ENCODE results near the gene RNF19B.
"Not testable (repeated sequence)": the region's sequence is repeated elsewhere in the genome, so short reads cannot be mapped to it uniquely, and the experiment has no call there.

Gene RNF19B

DNA sequence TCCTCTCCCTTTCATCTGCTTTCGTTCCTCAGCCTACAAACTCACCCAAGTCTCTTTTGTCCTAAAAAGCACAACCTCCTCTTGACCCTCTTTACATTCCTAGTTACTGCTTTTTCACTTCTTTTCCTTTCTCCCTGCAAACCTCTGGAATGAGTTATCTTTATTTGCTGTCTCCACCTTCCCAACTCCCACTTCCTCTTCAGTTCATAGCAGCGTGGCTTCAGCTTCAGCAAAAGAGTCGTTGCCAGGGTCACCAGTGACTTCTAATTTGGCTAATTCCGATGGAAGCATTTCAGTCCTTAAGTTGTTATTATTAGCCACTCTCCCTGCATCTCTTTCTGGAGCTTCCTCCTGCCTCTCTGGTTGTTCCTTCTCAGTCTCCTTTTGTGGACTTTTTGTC lies 57.2 kb downstream of the RNF19B start:
- H3K4me3 ChIP-seq (ENCODE audit: low read length): no peak overlapping the region

DNA sequence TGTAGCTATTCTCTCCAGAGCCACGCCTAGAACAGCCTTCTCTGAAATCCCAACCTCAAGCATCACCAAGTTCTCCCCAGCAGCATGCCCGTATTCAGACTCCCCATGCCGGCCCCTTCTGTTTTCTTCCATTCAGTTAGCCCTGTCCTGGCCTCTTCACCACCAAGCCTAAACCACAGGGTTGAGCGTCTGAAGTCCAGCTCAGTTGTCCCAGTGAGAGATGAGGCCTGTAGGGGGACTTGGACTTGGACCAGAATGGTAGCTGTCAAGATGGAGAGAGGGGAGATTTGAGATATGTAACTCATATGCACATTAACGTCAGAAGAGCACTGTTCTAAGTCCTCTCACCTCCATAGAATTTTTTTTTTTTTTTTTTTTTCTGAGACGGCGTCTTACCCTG lies 58.0 kb downstream of the RNF19B start:
- Histone ChIP-seq H3K4me3 (ENCODE audit: low read length) (no peak overlapping the region), H2AFZ (ENCODE audit: low read length) (no peak overlapping the region), H4K20me1 (ENCODE audit: insufficient read depth, low read length) (no peaks in the 10 kb centered on the region), H3K9me2 (replicated peaks; ENCODE audit: insufficient read depth, low read length) (no peaks in the 10 kb centered on the region), H3K27ac (ENCODE audit: low read length) (no peak overlapping the region), H3K9me3 (replicated peaks; ENCODE audit: insufficient read depth, low read length) (no peaks in the 10 kb centered on the region), H3K9ac (ENCODE audit: low read length) (no peak overlapping the region), H3F3A (ENCODE audit: insufficient read depth, low read length) (no peaks in the 10 kb centered on the region), H3K27me3 (replicated peaks; ENCODE audit: insufficient read depth, low read length) (0 out of 2 replicates have a peak, but pooled peaks cover 1% of the 10 kb centered on the region), H3K4me2 (ENCODE audit: low read depth, low read length) (no peak overlapping the region), H3K79me2 (ENCODE audit: low read length) (no peaks in the 10 kb centered on the region), H3K36me3 (replicated peaks; ENCODE audit: insufficient read depth, low read length) (no peaks in the 10 kb centered on the region), H3K4me1 (ENCODE audit: low read length) (no peaks in the 10 kb centered on the region)
- no peak for DNase-seq
- TF ChIP-seq EZH2 (optimal IDR thresholded peaks at IDR 0.05; ENCODE audit: low read depth, low read length) (no peak), EZH2phosphoT487 (IDR thresholded peaks at IDR 0.05; ENCODE audit: low read length) (no peak)
- TF ChIP-seq, protein P1, sequence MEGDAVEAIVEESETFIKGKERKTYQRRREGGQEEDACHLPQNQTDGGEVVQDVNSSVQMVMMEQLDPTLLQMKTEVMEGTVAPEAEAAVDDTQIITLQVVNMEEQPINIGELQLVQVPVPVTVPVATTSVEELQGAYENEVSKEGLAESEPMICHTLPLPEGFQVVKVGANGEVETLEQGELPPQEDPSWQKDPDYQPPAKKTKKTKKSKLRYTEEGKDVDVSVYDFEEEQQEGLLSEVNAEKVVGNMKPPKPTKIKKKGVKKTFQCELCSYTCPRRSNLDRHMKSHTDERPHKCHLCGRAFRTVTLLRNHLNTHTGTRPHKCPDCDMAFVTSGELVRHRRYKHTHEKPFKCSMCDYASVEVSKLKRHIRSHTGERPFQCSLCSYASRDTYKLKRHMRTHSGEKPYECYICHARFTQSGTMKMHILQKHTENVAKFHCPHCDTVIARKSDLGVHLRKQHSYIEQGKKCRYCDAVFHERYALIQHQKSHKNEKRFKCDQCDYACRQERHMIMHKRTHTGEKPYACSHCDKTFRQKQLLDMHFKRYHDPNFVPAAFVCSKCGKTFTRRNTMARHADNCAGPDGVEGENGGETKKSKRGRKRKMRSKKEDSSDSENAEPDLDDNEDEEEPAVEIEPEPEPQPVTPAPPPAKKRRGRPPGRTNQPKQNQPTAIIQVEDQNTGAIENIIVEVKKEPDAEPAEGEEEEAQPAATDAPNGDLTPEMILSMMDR (IDR thresholded peaks at IDR 0.05; ENCODE audit: low read length): no peak

More for the DNA sequence above, 57.2 kb downstream of the RNF19B start:
- H3K36me3 ChIP-seq (replicated peaks; ENCODE audit: insufficient read depth, low read length): no peaks in the 10 kb centered on the region
- no peak overlapping the region for H3K4me2 ChIP-seq (ENCODE audit: low read depth, low read length)
- no peaks in the 10 kb centered on the region for H3K79me2 ChIP-seq (ENCODE audit: low read length)
- H3K4me1 ChIP-seq (ENCODE audit: low read length): no peaks in the 10 kb centered on the region
- no peak for TF ChIP-seq EZH2 (optimal IDR thresholded peaks at IDR 0.05; ENCODE audit: low read depth, low read length)
- TF ChIP-seq, protein P1 (IDR thresholded peaks at IDR 0.05; ENCODE audit: low read length): no peak
- no peak for TF ChIP-seq EZH2phosphoT487 (IDR thresholded peaks at IDR 0.05; ENCODE audit: low read length)
- no peak for DNase-seq
- no peaks in the 10 kb centered on the region for H3K9me2 ChIP-seq (replicated peaks; ENCODE audit: insufficient read depth, low read length)
- H3K9me3 ChIP-seq (replicated peaks; ENCODE audit: insufficient read depth, low read length): no peaks in the 10 kb centered on the region
- H3F3A ChIP-seq (ENCODE audit: insufficient read depth, low read length): no peaks in the 10 kb centered on the region
- no peak overlapping the region for H3K9ac ChIP-seq (ENCODE audit: low read length)
- no peaks in the 10 kb centered on the region for H4K20me1 ChIP-seq (ENCODE audit: insufficient read depth, low read length)
- no peak overlapping the region for H2AFZ ChIP-seq (ENCODE audit: low read length)
- H3K27ac ChIP-seq (ENCODE audit: low read length): no peak overlapping the region
- no peaks in the 10 kb centered on the region for H3K27me3 ChIP-seq (replicated peaks; ENCODE audit: insufficient read depth, low read length)

DNA sequence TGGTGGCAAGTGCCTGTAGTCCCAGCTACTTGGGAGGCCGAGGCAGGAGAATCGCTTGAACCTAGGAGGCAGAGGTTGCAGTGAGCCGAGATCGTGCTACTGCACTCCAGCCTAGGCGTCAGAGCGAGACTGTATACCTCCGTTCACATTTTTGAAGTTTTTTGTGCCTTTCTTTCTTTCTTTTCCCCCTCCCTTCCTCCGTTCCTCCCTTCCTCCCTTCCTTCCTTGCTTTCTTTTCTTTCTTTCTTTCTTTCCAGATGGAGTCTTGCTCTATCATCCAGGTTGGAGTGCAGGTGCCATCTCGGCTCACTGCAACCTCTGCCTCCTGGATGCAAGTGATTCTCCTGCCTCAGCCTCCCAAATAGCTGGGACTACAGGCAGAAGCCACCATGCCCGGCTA lies 59.0 kb downstream of the RNF19B start:
- H3K4me2 ChIP-seq (ENCODE audit: low read depth, low read length); H3K9ac ChIP-seq (ENCODE audit: low read length); H3K27ac ChIP-seq (ENCODE audit: low read length); H3K27me3 ChIP-seq (replicated peaks; ENCODE audit: insufficient read depth, low read length); H4K20me1 ChIP-seq (ENCODE audit: insufficient read depth, low read length); H3K79me2 ChIP-seq (ENCODE audit: low read length); H3K9me2 ChIP-seq (replicated peaks; ENCODE audit: insufficient read depth, low read length); H3K4me1 ChIP-seq (ENCODE audit: low read length); H3K9me3 ChIP-seq (replicated peaks; ENCODE audit: insufficient read depth, low read length); H3F3A ChIP-seq (ENCODE audit: insufficient read depth, low read length); H3K4me3 ChIP-seq (ENCODE audit: low read length); DNase-seq; H2AFZ ChIP-seq (ENCODE audit: low read length); H3K36me3 ChIP-seq (replicated peaks; ENCODE audit: insufficient read depth, low read length): not testable (repeated sequence)

DNA sequence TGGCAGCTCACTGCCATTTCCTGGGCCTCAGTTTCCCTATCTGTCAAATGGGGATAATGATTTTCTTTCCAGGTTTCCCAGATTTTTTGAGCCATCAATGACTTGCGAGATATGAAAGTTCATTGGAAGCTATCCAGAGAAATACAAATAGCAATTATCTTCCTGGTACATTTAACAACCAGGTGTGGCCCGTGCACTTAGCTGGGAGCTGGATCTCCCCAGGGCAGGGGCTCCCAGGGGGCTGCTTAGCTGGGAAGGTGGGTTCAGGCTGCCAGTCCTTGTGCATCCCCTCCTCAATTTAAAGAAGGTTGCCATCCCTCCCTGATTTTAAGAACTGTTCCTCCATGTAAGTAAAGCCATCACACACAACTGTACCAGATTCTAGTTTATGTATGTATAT lies 59.8 kb downstream of the RNF19B start:
- H3K27ac ChIP-seq (ENCODE audit: low read length): no peak overlapping the region
- DNase-seq: no peak
- H4K20me1 ChIP-seq (ENCODE audit: insufficient read depth, low read length): no peaks in the 10 kb centered on the region
- no peak overlapping the region for H2AFZ ChIP-seq (ENCODE audit: low read length)
- no peaks in the 10 kb centered on the region for H3K9me2 ChIP-seq (replicated peaks; ENCODE audit: insufficient read depth, low read length)
- no peaks in the 10 kb centered on the region for H3K36me3 ChIP-seq (replicated peaks; ENCODE audit: insufficient read depth, low read length)
- no peaks in the 10 kb centered on the region for H3F3A ChIP-seq (ENCODE audit: insufficient read depth, low read length)
- H3K4me2 ChIP-seq (ENCODE audit: low read depth, low read length): no peak overlapping the region
- peaks cover 11% of the 10 kb centered on the region for H3K27me3 ChIP-seq (replicated peaks; ENCODE audit: insufficient read depth, low read length)
- H3K4me1 ChIP-seq (ENCODE audit: low read length): no peaks in the 10 kb centered on the region
- H3K9ac ChIP-seq (ENCODE audit: low read length): no peak overlapping the region
- H3K4me3 ChIP-seq (ENCODE audit: low read length): no peak overlapping the region
- H3K9me3 ChIP-seq (replicated peaks; ENCODE audit: insufficient read depth, low read length): no peaks in the 10 kb centered on the region
- TF ChIP-seq EZH2phosphoT487 (IDR thresholded peaks at IDR 0.05; ENCODE audit: low read length): no peak
- TF ChIP-seq, protein P1 (IDR thresholded peaks at IDR 0.05; ENCODE audit: low read length): no peak
- no peak for TF ChIP-seq EZH2 (optimal IDR thresholded peaks at IDR 0.05; ENCODE audit: low read depth, low read length)
- no peaks in the 10 kb centered on the region for H3K79me2 ChIP-seq (ENCODE audit: low read length)

Data from MM.1S (cell line).